SIG-M5 treated with dmso at 0.1 percent for 504 hours (cell line): Measurements from ENCODE around the gene MALAT1.
"Not testable (repeated sequence)": the region's sequence is repeated elsewhere in the genome, so short reads cannot be mapped to it uniquely, and the experiment has no call there.

ENCODE experiments used
- DNase-seq: peaks from one replicate; lab custom pipeline; 2025; ENCODE audit not compliant: unreplicated experiment; lab: John Stamatoyannopoulos, UW

The MALAT1 gene

GRCh38 chr11:65497141-65498041 lies 1.5 kb upstream of the MALAT1 start:
- peak; percentile 99 for DNase-seq

DNA sequence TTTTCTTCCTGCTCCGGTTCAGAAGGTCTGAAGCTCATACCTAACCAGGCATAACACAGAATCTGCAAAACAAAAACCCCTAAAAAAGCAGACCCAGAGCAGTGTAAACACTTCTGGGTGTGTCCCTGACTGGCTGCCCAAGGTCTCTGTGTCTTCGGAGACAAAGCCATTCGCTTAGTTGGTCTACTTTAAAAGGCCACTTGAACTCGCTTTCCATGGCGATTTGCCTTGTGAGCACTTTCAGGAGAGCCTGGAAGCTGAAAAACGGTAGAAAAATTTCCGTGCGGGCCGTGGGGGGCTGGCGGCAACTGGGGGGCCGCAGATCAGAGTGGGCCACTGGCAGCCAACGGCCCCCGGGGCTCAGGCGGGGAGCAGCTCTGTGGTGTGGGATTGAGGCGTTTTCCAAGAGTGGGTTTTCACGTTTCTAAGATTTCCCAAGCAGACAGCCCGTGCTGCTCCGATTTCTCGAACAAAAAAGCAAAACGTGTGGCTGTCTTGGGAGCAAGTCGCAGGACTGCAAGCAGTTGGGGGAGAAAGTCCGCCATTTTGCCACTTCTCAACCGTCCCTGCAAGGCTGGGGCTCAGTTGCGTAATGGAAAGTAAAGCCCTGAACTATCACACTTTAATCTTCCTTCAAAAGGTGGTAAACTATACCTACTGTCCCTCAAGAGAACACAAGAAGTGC lies 661 bp upstream of the MALAT1 start:
- peak; percentile 74 for DNase-seq

DNA sequence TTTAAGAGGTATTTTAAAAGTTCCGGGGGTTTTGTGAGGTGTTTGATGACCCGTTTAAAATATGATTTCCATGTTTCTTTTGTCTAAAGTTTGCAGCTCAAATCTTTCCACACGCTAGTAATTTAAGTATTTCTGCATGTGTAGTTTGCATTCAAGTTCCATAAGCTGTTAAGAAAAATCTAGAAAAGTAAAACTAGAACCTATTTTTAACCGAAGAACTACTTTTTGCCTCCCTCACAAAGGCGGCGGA lies 193 bp upstream of the MALAT1 start:
- no peak for DNase-seq

DNA sequence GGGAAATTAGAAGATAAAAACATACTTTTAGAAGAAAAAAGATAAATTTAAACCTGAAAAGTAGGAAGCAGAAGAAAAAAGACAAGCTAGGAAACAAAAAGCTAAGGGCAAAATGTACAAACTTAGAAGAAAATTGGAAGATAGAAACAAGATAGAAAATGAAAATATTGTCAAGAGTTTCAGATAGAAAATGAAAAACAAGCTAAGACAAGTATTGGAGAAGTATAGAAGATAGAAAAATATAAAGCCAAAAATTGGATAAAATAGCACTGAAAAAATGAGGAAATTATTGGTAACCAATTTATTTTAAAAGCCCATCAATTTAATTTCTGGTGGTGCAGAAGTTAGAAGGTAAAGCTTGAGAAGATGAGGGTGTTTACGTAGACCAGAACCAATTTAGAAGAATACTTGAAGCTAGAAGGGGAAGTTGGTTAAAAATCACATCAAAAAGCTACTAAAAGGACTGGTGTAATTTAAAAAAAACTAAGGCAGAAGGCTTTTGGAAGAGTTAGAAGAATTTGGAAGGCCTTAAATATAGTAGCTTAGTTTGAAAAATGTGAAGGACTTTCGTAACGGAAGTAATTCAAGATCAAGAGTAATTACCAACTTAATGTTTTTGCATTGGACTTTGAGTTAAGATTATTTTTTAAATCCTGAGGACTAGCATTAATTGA lies 1.0 kb downstream of the MALAT1 start:
- peak; percentile 59 for DNase-seq

GRCh38 chr11:65500387-65501185 lies 1.7 kb downstream of the MALAT1 start:
- peak; percentile 62 for DNase-seq

DNA sequence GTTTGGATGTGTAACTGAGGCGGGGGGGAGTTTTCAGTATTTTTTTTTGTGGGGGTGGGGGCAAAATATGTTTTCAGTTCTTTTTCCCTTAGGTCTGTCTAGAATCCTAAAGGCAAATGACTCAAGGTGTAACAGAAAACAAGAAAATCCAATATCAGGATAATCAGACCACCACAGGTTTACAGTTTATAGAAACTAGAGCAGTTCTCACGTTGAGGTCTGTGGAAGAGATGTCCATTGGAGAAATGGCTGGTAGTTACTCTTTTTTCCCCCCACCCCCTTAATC lies 2.3 kb downstream of the MALAT1 start:
- DNase-seq, result peak; percentile 49

DNA sequence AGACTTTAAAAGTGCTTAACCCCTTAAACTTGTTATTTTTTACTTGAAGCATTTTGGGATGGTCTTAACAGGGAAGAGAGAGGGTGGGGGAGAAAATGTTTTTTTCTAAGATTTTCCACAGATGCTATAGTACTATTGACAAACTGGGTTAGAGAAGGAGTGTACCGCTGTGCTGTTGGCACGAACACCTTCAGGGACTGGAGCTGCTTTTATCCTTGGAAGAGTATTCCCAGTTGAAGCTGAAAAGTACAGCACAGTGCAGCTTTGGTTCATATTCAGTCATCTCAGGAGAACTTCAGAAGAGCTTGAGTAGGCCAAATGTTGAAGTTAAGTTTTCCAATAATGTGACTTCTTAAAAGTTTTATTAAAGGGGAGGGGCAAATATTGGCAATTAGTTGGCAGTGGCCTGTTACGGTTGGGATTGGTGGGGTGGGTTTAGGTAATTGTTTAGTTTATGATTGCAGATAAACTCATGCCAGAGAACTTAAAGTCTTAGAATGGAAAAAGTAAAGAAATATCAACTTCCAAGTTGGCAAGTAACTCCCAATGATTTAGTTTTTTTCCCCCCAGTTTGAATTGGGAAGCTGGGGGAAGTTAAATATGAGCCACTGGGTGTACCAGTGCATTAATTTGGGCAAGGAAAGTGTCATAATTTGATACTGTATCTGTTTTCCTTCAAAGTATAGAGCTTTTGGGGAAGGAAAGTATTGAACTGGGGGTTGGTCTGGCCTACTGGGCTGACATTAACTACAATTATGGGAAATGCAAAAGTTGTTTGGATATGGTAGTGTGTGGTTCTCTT lies 2.8 kb downstream of the MALAT1 start:
- DNase-seq, result peak; percentile 30

- DNase-seq, result no peak
Observed at GRCh38 chr11:65502274-65502554, 3.4 kb downstream of the MALAT1 start.

GRCh38 chr11:65502555-65503367 lies 3.9 kb downstream of the MALAT1 start:
- peak; percentile 44 for DNase-seq

- no peak for DNase-seq
Observed at GRCh38 chr11:65503368-65503948, 4.6 kb downstream of the MALAT1 start.

GRCh38 chr11:65503949-65504673 lies 5.3 kb downstream of the MALAT1 start:
- no peak for DNase-seq

DNA sequence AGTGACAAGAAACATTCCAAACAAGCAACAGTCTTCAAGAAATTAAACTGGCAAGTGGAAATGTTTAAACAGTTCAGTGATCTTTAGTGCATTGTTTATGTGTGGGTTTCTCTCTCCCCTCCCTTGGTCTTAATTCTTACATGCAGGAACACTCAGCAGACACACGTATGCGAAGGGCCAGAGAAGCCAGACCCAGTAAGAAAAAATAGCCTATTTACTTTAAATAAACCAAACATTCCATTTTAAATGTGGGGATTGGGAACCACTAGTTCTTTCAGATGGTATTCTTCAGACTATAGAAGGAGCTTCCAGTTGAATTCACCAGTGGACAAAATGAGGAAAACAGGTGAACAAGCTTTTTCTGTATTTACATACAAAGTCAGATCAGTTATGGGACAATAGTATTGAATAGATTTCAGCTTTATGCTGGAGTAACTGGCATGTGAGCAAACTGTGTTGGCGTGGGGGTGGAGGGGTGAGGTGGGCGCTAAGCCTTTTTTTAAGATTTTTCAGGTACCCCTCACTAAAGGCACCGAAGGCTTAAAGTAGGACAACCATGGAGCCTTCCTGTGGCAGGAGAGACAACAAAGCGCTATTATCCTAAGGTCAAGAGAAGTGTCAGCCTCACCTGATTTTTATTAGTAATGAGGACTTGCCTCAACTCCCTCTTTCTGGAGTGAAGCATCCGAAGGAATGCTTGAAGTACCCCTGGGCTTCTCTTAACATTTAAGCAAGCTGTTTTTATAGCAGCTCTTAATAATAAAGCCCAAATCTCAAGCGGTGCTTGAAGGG lies 6.0 kb downstream of the MALAT1 start:
- DNase-seq, result no peak

DNA sequence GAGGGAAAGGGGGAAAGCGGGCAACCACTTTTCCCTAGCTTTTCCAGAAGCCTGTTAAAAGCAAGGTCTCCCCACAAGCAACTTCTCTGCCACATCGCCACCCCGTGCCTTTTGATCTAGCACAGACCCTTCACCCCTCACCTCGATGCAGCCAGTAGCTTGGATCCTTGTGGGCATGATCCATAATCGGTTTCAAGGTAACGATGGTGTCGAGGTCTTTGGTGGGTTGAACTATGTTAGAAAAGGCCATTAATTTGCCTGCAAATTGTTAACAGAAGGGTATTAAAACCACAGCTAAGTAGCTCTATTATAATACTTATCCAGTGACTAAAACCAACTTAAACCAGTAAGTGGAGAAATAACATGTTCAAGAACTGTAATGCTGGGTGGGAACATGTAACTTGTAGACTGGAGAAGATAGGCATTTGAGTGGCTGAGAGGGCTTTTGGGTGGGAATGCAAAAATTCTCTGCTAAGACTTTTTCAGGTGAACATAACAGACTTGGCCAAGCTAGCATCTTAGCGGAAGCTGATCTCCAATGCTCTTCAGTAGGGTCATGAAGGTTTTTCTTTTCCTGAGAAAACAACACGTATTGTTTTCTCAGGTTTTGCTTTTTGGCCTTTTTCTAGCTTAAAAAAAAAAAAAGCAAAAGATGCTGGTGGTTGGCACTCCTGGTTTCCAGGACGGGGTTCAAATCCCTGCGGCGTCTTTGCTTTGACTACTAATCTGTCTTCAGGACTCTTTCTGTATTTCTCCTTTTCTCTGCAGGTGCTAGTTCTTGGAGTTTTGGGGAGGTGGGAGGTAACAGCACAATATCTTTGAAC lies 6.8 kb downstream of the MALAT1 start:
- DNase-seq, result no peak

GRCh38 chr11:65506290-65506771 lies 7.5 kb downstream of the MALAT1 start:
- peak; percentile 69 for DNase-seq

DNA sequence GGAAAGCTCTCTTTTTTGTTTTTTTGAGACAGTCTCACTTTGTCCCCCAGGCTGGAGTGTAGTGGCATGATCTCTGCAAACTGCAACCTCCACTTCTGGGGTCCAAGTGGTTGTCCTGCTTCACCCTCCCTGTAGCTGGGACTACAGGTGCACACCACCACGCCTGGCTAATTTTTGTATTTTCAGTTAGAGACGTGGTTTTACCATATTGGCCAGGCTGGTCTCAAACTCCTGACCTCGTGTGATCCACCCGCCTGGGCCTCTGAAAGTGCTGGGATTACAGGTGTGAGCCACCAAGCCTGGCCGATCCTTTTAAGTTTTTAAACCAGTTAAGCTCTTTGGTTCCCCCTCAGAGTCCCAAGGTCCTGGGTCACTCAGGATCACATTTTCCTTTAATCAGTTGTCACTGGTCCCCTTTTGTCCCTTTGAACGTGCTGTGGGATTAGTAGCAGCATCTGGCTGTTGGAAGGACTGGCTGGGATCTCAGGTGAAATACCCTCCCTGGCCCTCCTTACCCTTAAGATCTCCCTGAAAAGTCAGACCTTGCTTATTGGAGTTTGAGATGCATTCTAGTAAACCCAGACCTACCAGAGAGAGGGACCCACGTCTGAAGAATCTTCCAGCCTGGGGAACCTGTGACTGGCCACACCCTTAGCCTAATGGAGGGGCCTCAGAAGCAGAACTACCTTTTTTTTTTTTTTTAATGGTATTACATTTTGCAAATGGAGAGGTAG lies 8.1 kb downstream of the MALAT1 start:
- peak; percentile 56 for DNase-seq

GRCh38 chr11:65512311-65512710 lies 13.5 kb downstream of the MALAT1 start:
- not testable (repeated sequence) for DNase-seq
